ENCODE measurements around the gene VGF.

Gene VGF

DNA sequence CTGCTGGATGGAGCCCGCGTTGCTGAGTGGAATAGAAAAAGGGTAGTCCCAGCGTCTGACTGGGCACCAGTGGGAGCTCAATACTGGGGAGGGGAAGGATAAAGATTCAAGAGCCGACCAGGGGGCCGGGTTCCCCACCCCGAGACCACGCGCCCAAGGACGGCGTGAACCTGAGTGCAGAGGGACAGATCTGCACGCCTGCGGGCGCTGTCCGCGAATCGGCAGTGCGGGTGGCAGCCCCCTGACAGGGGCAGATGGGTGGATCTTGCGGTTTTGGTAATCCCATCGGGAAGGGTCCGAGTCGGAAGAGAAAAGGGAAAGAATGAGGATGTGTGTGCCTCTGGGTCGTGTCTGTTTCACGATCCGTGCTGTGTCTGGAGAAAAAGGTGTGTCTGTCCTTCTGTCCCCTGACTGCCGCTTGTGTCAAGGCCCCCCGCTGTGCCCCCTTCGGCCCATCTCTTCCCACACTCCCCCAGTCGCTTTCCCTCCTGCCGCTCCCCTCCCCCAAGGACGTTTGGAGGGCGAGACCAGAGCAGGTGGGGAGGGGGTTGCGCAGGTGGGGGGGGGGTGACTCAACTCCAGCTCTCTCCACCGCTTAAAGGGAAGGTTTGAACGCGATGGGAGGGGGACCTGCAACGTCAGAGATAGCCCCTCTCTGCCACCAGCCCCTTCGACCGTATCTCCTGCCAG is 734 bp upstream of the VGF start:
- DNase-seq, result no peak

DNA sequence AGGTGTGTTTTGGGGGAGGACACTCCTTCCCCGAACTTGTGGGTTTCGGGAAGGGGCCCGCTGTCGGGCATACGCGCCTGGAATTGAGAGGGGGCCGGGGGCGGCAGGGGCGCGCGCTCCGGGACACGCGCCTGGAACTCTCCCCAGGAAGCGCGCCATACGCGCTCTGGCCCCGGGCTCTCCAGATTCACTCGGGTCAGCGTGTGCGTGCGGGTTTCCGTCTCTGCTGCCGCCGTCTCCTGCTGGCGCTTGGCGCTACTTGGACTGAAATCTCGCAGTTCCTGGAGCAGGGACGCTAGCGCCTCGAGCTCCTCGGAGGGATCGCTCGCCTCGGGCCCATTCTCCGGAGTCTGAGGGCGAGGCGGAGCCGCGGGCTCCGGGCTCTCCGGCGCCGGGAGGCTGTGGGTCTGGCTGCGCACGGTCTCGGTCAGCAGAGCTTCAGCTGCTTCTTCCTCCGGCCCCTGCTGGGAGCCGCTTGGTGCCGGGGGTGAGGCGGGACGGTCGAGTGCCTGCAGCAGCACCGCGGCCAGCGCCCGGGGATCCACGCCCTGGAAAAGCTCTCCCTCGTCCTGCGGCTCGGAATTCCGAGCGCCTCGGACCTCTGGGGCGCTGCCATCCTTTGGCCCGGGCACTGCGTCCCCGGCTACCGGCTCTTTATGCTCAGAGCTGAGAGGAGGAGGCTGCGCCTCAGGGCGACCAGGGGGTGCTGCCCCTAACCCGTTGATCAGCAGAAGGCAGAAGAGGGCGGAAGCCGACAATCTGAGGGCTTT is 1.1 kb downstream of the VGF start:
- DNase-seq, result no peak

DNA sequence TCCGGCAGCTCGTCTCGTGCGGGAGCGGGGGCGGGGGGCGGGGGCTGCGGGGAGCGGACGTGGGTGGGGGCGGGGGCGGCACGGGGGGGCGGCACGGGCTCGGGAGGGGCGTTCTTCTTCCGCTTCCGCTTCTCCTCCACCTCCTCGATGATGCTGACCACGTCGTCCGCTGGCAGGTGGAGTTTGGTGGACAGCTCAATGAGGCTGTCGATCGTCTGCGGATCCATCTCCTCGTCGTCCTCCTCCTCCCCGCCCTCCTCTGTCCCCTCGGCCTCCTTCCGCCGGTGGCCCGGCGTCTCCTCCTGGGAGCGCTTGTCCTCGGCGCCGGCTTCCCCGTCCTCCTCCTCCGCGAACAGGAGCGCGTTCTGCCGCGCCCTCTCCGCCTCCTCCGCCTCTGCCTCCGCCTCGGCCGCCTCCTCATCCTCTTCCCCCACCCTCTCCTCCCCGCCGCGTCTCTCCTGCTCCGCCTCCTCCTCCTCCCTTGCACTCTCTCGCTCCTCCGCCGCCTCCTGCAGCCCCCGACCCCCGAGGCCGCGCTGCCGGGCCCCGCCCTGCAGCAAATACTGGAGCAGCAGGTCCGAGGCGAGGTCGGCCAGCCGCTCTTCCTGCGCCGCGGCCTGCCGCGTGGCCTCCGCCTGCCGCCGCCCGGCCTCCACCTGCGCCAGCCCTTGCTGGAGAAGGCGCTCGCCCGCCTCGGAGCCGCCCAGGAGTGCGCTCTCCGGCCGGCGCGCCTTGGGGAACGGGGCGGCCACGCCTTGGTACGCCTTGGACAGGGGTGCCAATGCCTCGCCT is 1.9 kb downstream of the VGF start:
- no peak for DNase-seq

DNA sequence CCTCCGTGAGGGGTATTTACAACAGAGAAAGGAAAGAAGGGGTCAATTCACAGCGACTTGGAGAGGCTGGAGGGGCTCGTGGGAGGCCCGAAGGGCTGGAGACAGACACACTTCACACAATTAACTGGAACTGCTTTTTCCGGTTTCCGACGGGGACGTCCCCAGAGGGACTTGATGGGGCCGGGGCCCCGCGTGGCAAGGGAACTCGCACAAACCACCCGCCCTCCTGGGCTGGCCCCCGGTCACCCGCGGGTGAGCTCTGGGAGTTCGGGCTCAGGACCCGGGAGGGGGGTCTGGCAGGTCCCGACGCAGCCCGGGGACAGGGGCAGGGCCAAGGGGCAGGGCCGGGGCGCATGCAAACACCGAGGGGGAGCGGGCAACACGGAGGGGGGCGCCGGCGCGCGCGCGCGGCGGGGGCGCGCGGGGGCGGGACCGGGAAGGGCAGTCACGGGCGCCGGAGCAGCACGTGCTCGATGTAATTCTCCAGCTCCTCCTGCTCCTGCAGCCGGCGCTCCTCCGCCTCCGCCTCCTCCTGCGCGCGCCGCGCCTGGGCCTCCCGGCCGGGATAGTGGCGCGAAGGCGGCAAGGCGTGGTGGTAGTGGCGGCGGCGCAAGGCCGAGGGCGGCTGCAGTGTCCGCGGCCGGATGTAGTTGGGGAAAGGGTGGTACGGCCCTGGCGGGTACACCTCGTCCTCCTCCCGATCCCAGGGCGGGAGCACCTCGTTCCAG is 2.7 kb downstream of the VGF start:
- DNase-seq, result no peak

DNA sequence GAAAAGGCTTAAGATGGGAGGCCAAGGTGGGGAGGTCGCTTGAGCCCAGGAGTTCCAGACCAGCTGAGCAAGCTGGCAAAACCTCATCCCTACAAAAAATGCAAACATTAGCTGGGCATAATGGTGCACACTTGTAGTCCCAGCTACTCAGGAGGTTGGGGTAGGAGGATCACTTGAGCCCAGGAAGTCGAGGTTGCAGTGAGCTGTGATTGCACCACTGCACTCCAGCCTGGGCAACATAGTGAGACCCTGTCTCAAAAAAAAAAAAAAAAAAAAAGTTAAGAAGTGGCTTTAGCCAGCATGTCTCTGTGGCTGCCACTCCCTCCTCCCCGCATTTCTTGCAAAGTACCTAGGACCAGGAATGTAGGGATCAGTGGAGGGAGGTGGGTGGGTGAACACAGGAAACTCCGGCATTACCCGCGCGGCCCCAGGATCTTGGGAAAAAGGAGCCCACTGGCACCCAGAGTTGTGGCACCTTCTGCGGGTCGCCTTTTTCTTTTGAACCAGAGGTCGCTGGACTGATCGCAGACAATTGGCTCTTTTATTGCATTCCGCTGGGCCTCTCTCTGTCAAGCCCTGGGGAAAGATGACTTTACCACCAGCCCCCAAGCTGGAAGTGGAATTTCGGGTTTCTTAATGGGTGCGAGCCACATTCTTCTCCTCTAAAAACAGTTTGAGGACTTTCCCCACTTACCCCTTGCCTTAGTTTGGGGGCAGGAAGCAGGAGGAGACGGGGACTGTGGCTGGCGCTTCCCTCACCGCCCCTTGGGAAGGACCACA is 3.5 kb downstream of the VGF start:
- DNase-seq, result no peak

DNA sequence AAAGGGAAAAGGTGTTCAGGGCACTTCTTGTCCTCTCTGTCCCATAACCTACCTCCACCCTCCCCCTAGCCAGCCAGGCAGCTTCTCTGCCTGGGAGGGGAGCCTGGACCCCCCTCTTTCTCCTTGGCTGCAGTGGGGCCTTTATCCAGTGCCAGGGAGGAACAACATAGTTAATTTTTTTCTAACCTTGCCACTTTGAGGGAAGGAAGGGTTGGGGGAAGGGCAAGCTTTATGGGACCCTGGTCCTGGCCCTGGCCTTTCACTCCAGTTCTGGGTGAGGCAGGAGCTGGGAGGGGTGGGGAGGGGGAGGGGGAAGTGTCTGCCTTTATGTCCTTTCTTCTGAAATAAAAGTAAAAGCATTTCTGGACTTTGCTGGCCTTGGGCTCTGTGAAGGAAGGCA is 4.5 kb downstream of the VGF start:
- no peak for DNase-seq

DNA sequence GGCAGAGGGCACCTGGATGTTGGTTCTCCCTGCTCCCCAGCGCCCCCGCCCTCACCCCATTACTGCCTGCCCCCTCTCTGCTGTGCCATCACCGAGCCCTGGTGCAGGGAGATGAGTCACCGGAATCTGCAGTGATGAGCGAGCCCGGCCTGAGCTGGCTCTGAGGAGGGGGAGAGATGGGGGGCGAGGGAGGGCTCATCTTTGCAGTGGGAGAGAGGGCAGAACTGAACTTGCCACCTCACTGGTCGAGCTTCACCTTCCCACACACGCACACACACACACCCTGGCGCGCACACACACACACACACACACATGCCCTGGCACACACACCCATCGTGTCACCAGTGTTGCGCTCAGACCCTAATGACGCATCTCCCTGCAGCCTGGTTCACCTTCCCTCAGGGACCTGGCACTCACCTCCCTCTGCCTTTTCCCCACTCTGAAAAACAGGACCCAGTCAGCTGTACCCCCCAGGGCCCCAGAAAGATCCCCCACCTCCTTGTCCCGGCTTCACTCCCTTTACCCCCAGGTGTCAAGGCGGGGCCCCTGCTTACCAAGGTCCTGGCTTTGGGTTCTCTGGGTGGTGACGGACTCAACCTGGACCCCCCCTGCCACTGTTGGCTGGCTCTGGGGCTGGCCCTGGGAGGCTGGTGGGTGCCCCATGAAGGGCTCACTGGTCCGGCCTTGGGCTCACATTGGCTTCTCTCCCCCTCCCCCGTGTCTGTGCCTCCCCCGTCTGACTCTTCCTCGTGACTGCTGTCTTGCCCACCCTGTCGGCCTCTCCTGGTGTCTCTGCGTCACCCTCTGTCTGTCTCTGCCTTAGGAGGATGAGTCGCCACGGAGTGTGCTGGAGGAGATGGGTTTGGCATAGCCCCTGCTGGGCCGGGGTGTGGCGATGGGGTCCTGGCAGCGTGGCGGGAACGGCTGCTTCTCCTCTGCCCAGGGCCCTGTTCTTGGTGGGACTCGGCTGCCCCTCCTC is 5.4 kb downstream of the VGF start:
- no peak for DNase-seq

DNA sequence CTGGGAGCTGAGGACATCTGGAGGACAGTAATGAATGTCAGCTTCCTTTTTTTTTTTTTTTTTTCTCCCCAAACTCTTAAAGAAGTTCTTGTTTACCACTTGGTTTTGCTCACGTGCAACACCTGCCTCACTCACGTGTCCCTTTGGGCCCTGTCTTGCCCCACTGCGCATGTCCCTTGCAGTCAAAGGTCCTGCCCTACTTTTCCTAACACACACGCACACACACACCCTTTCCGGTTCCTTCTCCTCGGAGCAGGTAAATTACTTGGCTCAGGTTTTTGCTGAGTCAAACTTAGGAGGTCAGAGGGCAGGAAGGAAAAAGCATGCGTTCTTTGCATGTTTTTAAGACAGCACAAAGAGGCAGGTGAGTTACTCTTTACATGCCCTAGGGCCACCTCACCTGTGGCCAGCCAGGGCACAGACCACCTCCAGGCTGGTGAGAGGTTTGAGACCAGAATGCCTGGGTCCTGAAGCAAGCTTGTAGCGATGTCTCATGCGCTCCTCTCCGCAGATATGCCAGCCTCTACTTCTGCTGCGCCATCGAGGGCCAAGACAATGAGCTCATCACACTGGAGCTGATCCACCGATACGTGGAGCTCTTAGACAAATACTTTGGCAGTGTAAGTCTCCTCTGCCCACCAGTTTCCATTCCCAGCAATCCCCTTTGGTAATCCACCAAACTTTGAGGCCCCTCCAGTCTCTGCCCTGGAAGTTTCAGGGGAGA is 8.3 kb downstream of the VGF start:
- no peak for DNase-seq

DNA sequence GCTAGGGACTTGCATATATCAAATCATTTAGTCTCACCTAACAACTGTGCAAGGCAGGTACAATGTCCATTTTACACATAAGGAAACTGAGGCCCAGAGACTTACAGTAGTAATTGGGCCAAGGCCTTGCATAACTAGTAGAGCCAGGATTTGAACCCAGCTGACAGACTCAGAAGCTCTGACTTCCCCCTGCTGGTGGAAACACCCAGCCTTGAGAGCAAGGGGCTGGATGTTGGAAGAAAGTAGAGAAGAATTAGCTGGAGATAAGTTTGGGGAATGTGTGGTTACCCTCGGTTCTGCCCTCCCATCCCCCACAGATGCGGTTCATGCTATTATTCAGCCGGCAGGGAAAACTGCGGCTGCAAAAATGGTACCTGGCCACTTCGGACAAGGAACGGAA is 9.1 kb downstream of the VGF start:
- no peak for DNase-seq

DNA sequence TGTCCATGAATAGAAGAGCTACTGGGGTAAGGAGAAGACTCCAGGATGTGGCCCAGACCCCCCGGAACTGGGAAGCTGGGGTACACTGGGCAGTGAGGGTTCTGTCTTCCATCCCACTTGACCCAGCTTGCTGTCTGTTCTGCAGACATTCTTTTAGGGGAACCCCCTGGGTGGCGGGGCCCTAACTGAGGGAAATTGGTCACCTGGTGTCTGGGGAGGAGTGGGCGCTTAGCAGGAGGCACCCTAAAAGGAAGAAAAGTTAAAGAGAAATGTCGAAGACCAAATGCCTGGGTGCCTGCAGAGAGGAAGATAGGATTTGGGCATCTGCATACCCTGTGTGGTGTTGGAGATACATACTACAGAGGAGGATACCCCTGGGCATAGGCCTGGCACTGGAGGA is 10.1 kb downstream of the VGF start:
- no peak for DNase-seq

DNA sequence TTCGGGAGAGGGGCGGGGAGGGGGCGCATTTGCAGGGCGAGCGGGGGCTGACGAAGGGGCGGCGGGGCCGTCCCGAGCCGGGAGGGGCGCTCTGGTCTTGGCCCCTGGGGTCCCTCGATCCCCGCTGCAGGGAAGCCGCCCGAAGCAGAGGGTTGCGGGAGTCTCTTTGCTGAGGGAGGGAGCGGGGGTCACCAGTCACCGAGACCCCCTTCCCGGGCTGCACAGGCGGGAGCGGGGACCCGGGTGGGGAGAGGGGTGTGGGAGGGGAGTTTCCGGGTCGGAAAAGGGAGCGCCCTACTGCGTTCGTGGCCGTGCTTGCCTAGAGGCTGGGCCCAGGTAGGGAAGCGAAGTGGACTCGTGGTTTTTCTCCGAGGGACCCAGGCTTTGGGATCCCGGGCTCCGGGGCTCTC is 10.7 kb downstream of the VGF start:
- no peak for DNase-seq

DNA sequence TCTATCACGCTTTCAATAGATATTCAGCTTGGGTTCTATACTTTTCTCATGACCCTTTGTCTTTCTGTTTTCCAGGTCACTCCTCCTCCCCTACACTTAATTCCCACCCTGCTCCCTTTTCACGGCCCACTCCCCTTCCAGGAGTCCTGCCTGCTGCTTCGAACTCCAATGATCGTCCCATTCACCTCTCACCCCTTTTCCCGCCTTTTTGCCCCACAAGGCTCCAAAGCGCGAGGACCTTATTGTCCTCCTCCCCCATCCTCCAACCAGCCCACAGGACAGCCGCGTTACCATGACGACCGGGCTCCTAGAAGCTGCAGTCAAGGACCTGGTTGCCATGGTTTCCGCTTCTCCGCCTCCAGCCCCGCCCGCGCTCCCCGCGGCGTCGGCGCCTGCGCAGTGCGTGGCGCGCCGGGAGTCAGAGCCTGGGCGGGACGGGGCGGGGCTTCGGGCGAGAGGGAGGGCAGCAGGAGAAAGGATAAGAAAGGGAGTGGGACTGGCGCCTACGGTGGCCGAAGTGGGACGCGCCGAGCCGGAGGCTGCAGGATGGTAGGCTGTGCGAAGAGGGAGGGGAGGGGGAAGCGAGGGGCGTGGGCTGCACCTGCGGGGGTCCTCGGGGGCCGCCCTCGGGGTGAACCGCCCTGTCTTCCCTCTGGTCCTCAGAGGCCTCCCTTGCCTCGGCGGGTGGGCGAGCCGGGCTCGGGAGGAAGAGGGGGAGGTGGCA is 11.2 kb downstream of the VGF start, which contains the start of gene AP1S1:
TSS of gene AP1S1 (plus strand) at position 508 of the 724 bp plus-strand sequence. CDS start at position 547, 39 bp downstream.
- peak; percentile 87 for DNase-seq

DNA sequence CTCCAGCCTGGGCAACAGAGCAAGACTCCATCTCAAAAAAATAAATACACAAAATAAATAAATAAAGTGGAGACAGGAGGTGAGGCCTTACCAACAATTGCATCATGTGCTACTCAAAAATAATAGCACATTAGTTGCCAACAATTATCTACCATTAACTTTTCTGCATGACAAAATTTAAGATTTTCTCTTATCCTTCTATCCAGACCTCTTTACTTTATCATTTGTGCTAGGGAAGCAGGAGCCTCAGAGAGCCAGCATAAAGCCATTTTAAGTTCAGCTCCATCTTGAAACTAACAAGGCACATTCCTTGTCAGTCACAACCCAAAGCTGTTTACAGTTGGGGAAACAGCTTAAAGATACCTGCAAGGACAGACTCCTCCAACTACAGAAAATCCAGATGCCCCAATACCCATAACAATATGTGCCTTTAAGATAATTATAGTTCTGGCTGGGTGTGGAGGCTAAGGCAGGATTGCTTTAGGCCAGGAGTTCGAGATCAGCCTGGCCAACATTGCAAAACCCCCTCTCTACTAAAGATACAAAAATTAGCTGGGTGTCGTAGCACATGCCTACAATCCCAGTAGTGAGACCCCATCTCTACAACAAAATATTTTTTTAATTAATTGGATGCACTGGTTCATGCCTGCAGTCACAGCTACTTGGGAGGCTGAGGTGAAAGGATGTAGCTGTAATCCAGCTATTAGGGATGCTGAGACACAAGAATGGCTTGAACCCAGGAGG is 13.3 kb downstream of the VGF start:
- no peak for DNase-seq

DNA sequence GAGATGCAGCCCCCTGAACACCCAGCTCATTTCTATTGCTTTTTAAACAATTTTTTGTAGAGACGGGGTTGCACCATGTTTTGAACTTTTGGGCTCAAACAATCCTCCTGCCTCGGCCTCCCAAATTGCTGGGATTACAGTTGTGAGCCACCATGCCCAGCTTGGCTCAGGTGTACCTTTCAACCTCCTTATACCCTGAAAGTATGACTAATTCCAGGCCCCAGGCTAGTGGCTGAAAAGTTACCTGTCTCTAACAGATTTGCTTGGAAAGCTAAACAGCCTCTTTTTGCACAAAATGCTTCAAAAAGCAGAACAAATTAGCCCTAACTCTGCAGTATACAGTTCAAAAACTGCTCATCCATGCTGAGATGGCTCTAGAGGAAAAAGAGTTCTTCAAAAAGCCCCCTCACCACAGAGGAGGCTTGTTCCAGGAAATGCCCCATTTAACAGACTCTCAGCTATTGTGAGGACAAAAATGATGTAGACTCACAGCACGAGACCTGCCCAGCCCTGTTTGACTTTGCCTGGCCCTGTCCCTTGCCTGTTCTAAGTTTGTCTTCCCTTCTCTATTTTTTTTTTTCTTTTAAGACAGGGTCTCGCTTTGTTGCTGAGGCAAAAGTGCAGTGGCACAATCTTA is 24.5 kb downstream of the VGF start:
- no peak for DNase-seq

DNA sequence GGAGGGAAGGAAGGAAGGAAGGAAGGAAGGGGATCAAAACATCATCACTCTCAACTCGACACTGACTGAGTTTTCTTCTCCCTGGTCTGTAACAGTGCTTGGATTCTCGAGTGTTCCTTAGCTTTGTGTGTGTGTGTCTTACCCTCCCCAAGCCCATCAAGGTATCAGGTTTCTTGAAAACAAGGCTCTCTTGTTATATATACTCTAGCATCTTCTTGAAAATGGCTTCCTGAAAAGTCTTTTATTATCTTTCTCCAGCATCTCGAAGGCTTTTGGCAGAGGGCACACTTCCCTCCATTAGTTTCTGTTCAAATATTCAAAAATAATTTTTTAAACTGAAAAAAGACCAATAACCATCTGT is 25.1 kb downstream of the VGF start:
- no peak for DNase-seq

DNA sequence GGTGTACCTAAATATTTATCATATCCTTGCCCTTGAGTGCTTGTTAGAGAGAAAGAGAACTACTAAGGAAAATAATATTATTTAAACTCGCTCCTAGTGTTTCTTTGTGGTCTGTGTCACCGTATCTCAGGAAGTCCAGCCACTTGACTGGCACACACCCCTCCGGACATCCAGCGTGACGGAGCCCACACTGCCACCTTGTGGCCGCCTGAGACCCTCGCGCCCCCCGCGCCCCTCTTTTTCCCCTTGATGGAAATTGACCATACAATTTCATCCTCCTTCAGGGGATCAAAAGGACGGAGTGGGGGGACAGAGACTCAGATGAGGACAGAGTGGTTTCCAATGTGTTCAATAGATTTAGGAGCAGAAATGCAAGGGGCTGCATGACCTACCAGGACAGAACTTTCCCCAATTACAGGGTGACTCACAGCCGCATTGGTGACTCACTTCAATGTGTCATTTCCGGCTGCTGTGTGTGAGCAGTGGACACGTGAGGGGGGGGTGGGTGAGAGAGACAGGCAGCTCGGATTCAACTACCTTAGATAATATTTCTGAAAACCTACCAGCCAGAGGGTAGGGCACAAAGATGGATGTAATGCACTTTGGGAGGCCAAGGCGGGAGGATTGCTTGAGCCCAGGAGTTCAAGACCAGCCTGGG is 27.0 kb downstream of the VGF start:
- peak; percentile 63 for DNase-seq

DNA sequence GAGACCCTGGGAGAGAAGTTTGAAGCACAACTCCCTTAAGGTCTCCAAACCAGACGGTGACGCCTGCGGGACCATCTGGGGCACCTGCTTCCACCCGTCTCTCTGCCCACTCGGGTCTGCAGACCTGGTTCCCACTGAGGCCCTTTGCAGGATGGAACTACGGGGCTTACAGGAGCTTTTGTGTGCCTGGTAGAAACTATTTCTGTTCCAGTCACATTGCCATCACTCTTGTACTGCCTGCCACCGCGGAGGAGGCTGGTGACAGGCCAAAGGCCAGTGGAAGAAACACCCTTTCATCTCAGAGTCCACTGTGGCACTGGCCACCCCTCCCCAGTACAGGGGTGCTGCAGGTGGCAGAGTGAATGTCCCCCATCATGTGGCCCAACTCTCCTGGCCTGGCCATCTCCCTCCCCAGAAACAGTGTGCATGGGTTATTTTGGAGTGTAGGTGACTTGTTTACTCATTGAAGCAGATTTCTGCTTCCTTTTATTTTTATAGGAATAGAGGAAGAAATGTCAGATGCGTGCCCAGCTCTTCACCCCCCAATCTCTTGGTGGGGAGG is 27.6 kb downstream of the VGF start:
- DNase-seq, result no peak

Data from T-helper 9 cell (primary cell).